GM18505 (cell line): ENCODE measurements around the gene CORIN.
"Not testable (repeated sequence)": the region's sequence is repeated elsewhere in the genome, so short reads cannot be mapped to it uniquely, and the experiment has no call there.

Source experiments
- ATAC-seq: cut with Tn5 transposase; IDR thresholded peaks from one replicate; pipeline ENCODE4 v1.9.1; 2021; ENCODE audit not compliant: unreplicated experiment
- POLR2A ChIP-seq: IDR thresholded peaks from 4 replicates; pipeline ENCODE4 v1.6.1; 2011; ENCODE audit warnings: borderline replicate concordance; ENCODE audit not compliant: insufficient read depth, insufficient read length; ENCODE audit errors: extremely low read depth

The CORIN gene

DNA sequence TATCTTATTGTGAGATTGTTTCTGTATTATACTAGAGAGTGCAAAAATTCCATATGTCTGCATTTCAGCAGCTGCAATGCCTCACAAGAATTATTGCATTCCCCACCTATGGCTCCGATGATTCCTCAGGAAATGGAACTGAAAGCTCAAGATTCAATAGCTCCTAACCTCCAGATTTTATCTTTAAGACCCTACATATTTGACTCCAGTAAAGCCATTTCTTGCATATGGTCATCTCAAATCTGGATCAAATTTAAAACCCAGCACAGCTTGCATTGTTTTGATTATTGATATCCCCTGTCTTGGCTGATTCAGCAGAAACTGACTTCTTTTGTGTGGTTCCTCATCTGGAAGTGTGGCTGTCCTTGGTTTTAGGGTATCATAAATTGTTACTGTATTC, 142.6 kb downstream of the CORIN start:
- no peak for ATAC-seq

DNA sequence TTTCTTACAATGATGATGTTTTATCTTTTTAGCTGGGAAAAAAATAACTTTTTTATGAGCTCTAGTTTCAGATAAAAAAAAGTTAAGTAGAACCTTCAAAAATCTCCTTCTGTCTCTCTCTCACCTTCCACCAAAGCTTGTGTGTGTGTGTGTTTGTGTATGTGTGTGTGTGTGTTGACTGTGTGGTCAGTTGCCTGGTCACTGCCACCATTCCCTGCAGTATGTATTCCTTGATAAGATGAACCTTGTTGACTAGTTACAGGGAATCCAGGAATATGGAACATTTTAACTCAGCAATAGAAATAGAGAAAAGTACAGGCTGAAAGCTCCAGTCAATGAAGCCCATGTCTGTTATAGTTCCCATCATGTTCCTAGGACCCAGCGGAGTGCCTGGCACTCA, 143.5 kb downstream of the CORIN start:
- no peak for TF ChIP-seq POLR2A
- no peak for ATAC-seq

More for the DNA sequence above, 142.6 kb downstream of the CORIN start:
- no peak for TF ChIP-seq POLR2A

- ATAC-seq, result no peak
Measured at GRCh38 chr4:47692691-47693090, 145.2 kb downstream of the CORIN start.

GRCh38 chr4:47691757-47692383, 146.0 kb downstream of the CORIN start:
- ATAC-seq, result not testable (repeated sequence)

More at GRCh38 chr4:47692691-47693090, 145.2 kb downstream of the CORIN start:
- TF ChIP-seq POLR2A, result no peak

- TF ChIP-seq POLR2A, result no peak
- ATAC-seq, result peak; percentile 66
Measured at GRCh38 chr4:47690611-47691010, 147.3 kb downstream of the CORIN start.

DNA sequence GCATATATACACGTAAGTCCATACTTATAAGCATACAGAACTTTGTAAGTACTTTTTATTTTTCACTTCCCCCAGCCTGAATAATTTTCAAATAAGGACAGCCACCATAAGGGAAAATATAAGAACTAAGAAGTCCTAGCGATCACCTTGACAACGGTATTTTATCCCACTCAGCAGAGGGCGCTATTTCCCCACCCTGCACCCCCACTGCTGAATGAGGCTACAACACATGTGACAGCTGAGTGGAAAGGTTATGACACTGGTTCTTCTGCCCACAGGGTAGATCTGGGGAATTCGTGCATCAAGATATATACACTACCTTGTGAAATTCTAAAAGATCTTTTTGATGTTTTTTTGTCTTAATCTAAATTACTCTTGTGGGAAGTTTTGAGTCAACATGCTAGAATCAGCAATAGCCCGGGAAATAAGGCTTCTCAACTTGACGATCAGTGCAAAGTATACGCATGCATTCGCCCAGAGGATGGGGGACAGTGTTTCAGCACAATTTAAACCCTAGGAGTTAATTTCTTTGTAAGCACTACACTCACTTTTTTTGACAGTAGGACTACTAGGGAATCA, 151.5 kb downstream of the CORIN start:
- ATAC-seq, result peak; percentile 68
- no peak for TF ChIP-seq POLR2A

GRCh38 chr4:47675806-47676205, 162.1 kb downstream of the CORIN start:
- ATAC-seq, result no peak
- TF ChIP-seq POLR2A, result no peak

DNA sequence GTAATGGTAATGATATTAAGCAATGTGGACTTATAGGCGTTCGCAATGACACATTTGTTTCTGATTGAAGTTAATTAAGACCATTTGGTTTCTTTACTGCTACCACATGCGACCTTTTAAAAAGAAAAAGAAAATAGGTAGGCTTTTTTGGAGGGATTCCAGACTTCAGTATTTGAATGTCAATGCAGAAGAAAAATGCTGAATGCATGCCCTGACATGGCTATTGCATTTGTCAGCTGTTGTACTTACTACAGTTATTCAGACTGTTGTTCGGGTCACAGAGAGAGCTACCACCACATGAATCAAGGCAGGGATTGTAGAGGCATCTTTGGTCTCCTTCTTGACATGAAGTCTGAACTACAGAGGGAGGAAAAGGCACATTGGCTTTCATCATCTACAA, 163.7 kb downstream of the CORIN start:
- no peak for TF ChIP-seq POLR2A
- ATAC-seq, result no peak

- TF ChIP-seq POLR2A, result no peak
- ATAC-seq, result no peak
Measured at GRCh38 chr4:47672696-47673095, 165.2 kb downstream of the CORIN start.

DNA sequence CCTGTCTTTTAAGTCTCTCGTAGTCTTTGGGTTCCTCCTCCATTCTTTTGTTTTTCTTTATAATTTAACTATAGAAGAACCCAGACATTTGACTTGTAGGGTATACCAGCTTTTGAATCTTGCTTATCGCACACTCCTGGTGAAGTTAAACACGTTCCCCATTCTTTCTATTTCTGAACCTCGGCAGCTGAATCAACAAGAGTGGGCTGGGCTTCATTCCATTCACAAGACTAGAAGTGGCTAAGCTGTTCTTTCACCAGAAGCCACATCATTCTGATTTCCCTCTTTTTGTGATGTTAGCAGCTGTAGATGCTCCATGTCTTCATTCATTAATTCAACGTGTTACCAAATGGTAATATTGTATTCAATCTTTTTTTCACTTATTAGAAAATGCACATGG, 167.9 kb downstream of the CORIN start:
- ATAC-seq, result no peak
- TF ChIP-seq POLR2A, result no peak

GRCh38 chr4:47668810-47669408, 169.0 kb downstream of the CORIN start:
- TF ChIP-seq POLR2A, result no peak

GRCh38 chr4:47668256-47668655, 169.6 kb downstream of the CORIN start:
- TF ChIP-seq POLR2A, result no peak
- no peak for ATAC-seq

More at GRCh38 chr4:47668810-47669408, 169.0 kb downstream of the CORIN start:
- ATAC-seq, result no peak

DNA sequence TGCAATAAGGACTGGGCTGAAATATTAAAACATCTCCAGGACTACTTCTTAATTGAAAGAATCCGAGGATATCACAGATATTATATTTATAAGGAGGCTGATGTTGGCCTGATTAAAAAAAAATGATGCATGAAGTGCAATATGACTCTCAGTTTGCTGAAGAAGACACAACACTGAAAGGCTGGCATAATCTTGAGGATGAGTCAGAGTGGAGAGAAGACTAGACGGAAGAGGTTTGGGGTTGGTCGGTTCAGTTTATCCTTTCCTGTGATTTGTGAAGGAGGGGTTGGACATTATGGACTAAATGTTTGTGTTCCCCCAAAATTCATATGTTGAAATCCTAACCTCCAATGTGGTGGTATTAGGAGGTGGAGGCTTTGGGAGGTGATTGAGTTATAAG, 170.3 kb downstream of the CORIN start:
- ATAC-seq, result no peak
- TF ChIP-seq POLR2A, result no peak
